GM18507 (cell line): ENCODE results near the gene TMEM87B.
"Not testable (repeated sequence)": the region's sequence is repeated elsewhere in the genome, so short reads cannot be mapped to it uniquely, and the experiment has no call there.

Experiments used
- DNase-seq: peaks from one replicate; pipeline ENCODE4 v3.0.0; 2011; ENCODE audit warnings: low read depth; ENCODE audit not compliant: insufficient read length; ENCODE audit errors: extremely low spot score
- FAIRE-seq: peaks from 2 replicates; lab custom pipeline; 2011; peaks lifted over from hg19 to GRCh38; lab: Jason Lieb, UNC

Gene TMEM87B

GRCh38 chr2:112032224-112032586 lies 22.9 kb upstream of the TMEM87B start:
- DNase-seq (no peak), FAIRE-seq (no peak)

GRCh38 chr2:112032689-112033465 lies 22.2 kb upstream of the TMEM87B start:
- FAIRE-seq = no peak
- no peak for DNase-seq

GRCh38 chr2:112033600-112033999 lies 21.5 kb upstream of the TMEM87B start:
- FAIRE-seq (no peak), DNase-seq (no peak)

GRCh38 chr2:112034924-112035323 lies 20.1 kb upstream of the TMEM87B start:
- DNase-seq (no peak), FAIRE-seq (no peak)

GRCh38 chr2:112035786-112036185 lies 19.3 kb upstream of the TMEM87B start:
- FAIRE-seq (no peak), DNase-seq (no peak)

- not testable (repeated sequence) for DNase-seq, FAIRE-seq
Measured at GRCh38 chr2:112039556-112039955, 15.5 kb upstream of the TMEM87B start.

GRCh38 chr2:112040066-112040465 lies 15.0 kb upstream of the TMEM87B start:
- not testable (repeated sequence) for DNase-seq, FAIRE-seq

GRCh38 chr2:112041460-112041859 lies 13.6 kb upstream of the TMEM87B start:
- DNase-seq, FAIRE-seq: not testable (repeated sequence)

- FAIRE-seq (no peak), DNase-seq (no peak)
Measured at GRCh38 chr2:112045446-112046014, 9.5 kb upstream of the TMEM87B start.

GRCh38 chr2:112046231-112046630 lies 8.8 kb upstream of the TMEM87B start:
- DNase-seq (no peak), FAIRE-seq (no peak)

GRCh38 chr2:112047537-112048235 lies 7.4 kb upstream of the TMEM87B start:
- no peak for FAIRE-seq
- no peak for DNase-seq

GRCh38 chr2:112048236-112048592 lies 6.9 kb upstream of the TMEM87B start:
- DNase-seq (no peak), FAIRE-seq (no peak)

- FAIRE-seq (no peak), DNase-seq (peak; percentile 5)
Measured at GRCh38 chr2:112048887-112049286, 6.2 kb upstream of the TMEM87B start.

GRCh38 chr2:112050316-112050715 lies 4.8 kb upstream of the TMEM87B start:
- DNase-seq = no peak
- no peak for FAIRE-seq

- no peak for FAIRE-seq
Measured at GRCh38 chr2:112053917-112054846, 887 bp upstream of the TMEM87B start.

GRCh38 chr2:112055730-112056625 lies 909 bp downstream of the TMEM87B start:
- DNase-seq (no peak), FAIRE-seq (peak; percentile 67)

More at GRCh38 chr2:112053917-112054846, 887 bp upstream of the TMEM87B start:
- DNase-seq = peak; percentile 65

GRCh38 chr2:112056626-112056987 lies 1.5 kb downstream of the TMEM87B start:
- no peak for DNase-seq

GRCh38 chr2:112059671-112060070 lies 4.6 kb downstream of the TMEM87B start:
- no peak for FAIRE-seq

More at GRCh38 chr2:112056626-112056987, 1.5 kb downstream of the TMEM87B start:
- no peak for FAIRE-seq

GRCh38 chr2:112061299-112061698 lies 6.2 kb downstream of the TMEM87B start:
- FAIRE-seq (no peak), DNase-seq (no peak)

More at GRCh38 chr2:112059671-112060070, 4.6 kb downstream of the TMEM87B start:
- no peak for DNase-seq
